Neuronal stem cell (in vitro differentiated cells): ENCODE measurements around the gene CDR2.

ENCODE experiments used
- DNase-seq: peaks from one replicate; pipeline ENCODE4 v3.0.0-alpha.2; 2013; ENCODE audit warnings: low spot score
- H2AFZ ChIP-seq: one replicate; pipeline ENCODE4 v1.6.1; 2013; ENCODE audit warnings: mild to moderate bottlenecking, low read length, inconsistent platforms
- H2AK5ac ChIP-seq: 2 replicates; pipeline ENCODE4 v1.6.1; 2013; ENCODE audit warnings: low read depth, mild to moderate bottlenecking, inconsistent platforms, low read length, moderate library complexity, mixed read lengths
- H2BK120ac ChIP-seq: 2 replicates; pipeline ENCODE4 v1.6.1; 2013; ENCODE audit warnings: low read depth, mild to moderate bottlenecking, inconsistent platforms, low read length, moderate library complexity, mixed read lengths
- H2BK12ac ChIP-seq: one replicate; pipeline ENCODE4 v1.6.1; 2013; ENCODE audit warnings: low read length, inconsistent platforms
- H2BK15ac ChIP-seq: 2 replicates; pipeline ENCODE4 v1.6.1; 2013; ENCODE audit warnings: mild to moderate bottlenecking, low read length, inconsistent platforms, mixed read lengths
- H2BK5ac ChIP-seq: one replicate; pipeline ENCODE4 v1.6.1; 2013; ENCODE audit warnings: inconsistent platforms, mild to moderate bottlenecking, low read length, moderate library complexity
- H3K14ac ChIP-seq: one replicate; pipeline ENCODE4 v1.6.1; 2013; ENCODE audit warnings: low read length, inconsistent platforms
- H3K18ac ChIP-seq: 2 replicates; pipeline ENCODE4 v1.6.1; 2013; ENCODE audit warnings: low read length, inconsistent platforms
- H3K23ac ChIP-seq: 2 replicates; pipeline ENCODE4 v1.6.1; 2013; ENCODE audit warnings: low read depth, mild to moderate bottlenecking, mixed read lengths, low read length, inconsistent platforms; ENCODE audit not compliant: poor library complexity
- H3K27ac ChIP-seq: replicated peaks from 3 replicates; pipeline ENCODE4 v1.5.1; 2013; ENCODE audit warnings: low read length, inconsistent platforms
- H3K27me3 ChIP-seq, 3 experiments: 2 replicates each; pipeline ENCODE4 v1.6.1; 2013; ENCODE audit warnings: low read length in 3 of 3, mild to moderate bottlenecking in 2 of 3, inconsistent platforms in 1 of 3, low read depth in 1 of 3, mixed read lengths in 1 of 3, moderate library complexity in 1 of 3; ENCODE audit not compliant: control insufficient read depth in 3 of 3, insufficient read depth in 3 of 3
- H3K36me3 ChIP-seq, 2 donors: replicated peaks in 1 of 2; 2 replicates each; pipeline ENCODE4 v1.6.1; 2013; ENCODE audit warnings: low read length in 2 of 2; ENCODE audit not compliant: control insufficient read depth in 2 of 2, insufficient read depth in 2 of 2
- H3K4ac ChIP-seq: 2 replicates; pipeline ENCODE4 v1.6.1; 2013; ENCODE audit warnings: inconsistent platforms, mild to moderate bottlenecking, low read length, moderate library complexity
- H3K4me1 ChIP-seq, 2 donors: 1 replicate in 1 of 2; 2 replicates in 1 of 2; pipeline ENCODE4 v1.6.1; 2013; ENCODE audit warnings: low read length in 2 of 2, low read depth in 1 of 2; ENCODE audit not compliant: control insufficient read depth in 2 of 2, insufficient read depth in 1 of 2
- H3K4me2 ChIP-seq: one replicate; pipeline ENCODE4 v1.6.1; 2013; ENCODE audit warnings: mild to moderate bottlenecking, low read length, inconsistent platforms; ENCODE audit not compliant: insufficient read depth, poor library complexity, severe bottlenecking
- H3K4me3 ChIP-seq, 2 donors: 2 replicates each; pipeline ENCODE4 v1.5.1; 2013; ENCODE audit warnings: low read length in 2 of 2, mild to moderate bottlenecking in 2 of 2, inconsistent platforms in 1 of 2, moderate library complexity in 1 of 2
- H3K79me1 ChIP-seq: one replicate; pipeline ENCODE4 v1.6.1; 2013; ENCODE audit warnings: low read depth, mild to moderate bottlenecking, inconsistent platforms, low read length, moderate library complexity
- H3K9ac ChIP-seq: one replicate; pipeline ENCODE4 v1.6.1; 2013; ENCODE audit warnings: mild to moderate bottlenecking, low read depth, low read length, inconsistent platforms; ENCODE audit not compliant: poor library complexity
- H3K9me3 ChIP-seq, 2 donors: replicated peaks in 1 of 2; 2 replicates each; pipeline versions ENCODE3 to v1.6.1; 2013; ENCODE audit warnings: low read length in 2 of 2, mild to moderate bottlenecking in 2 of 2, inconsistent platforms in 1 of 2, low read depth in 1 of 2, mixed read lengths in 1 of 2, moderate library complexity in 1 of 2; ENCODE audit not compliant: control insufficient read depth in 2 of 2, insufficient read depth in 1 of 2
- H4K8ac ChIP-seq: one replicate; pipeline ENCODE4 v1.6.1; 2013; ENCODE audit warnings: low read depth, mild to moderate bottlenecking, inconsistent platforms, low read length, moderate library complexity
- H4K91ac ChIP-seq: one replicate; pipeline ENCODE4 v1.6.1; 2013; ENCODE audit warnings: low read length, low read depth, mild to moderate bottlenecking, inconsistent platforms; ENCODE audit not compliant: poor library complexity
- WGBS, 2 donors: extraction: QIAGEN DNeasy Blood & Tissue Kit; methylation state at CpG; one replicate each; pipeline ENCODE4 v1.1.7; 2013; ENCODE audit warnings: missing lambda C conversion rate in 2 of 2, mixed read lengths in 1 of 2; ENCODE audit not compliant: insufficient read length in 2 of 2, insufficient replicate concordance in 1 of 2; ENCODE audit errors: extremely low coverage in 2 of 2; 5-methylcytosine and 5-hydroxymethylcytosine counted together

CDR2 gene

DNA sequence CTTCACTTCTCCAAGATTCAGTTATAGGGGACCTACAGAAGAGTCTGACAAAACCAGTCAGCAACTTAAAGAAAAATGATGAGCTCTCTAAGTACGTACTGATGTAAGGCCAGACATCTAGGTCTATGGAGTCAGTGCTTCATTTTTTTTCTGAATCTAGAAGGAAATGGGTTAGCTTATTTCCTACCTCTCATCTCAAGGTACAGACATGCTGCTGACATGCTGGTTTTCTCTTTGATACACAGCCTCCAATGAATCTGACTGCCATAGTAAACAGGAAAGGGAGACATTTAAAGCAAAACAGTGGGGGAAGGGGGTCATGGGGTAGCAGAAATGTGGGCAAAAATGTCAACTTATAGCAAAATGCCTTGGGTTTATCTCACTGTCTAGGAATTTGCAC lies 16.4 kb downstream of the CDR2 start:
- Histone ChIP-seq H3K18ac (no peak overlapping the region), H3K4me1 (peaks cover 4 to 7% of the 10 kb centered on the region in 2 donors), H3K4ac (no peak overlapping the region), H3K79me1 (no peaks in the 10 kb centered on the region), H2AFZ (no peak overlapping the region), H3K9ac (no peak overlapping the region), H2AK5ac (no peak overlapping the region), H3K27ac (peak overlapping the region; percentile 51), H3K36me3 (peaks cover 0 to 19% of the 10 kb centered on the region in 2 donors), H4K91ac (no peak overlapping the region), H4K8ac (no peak overlapping the region), H2BK12ac (no peak overlapping the region), H3K14ac (no peak overlapping the region), H3K9me3 (no peaks in the 10 kb centered on the region), H2BK120ac (no peak overlapping the region), H3K4me3 (no peak overlapping the region), H3K23ac (no peak overlapping the region), H3K27me3 (no peaks in the 10 kb centered on the region), H2BK15ac (no peak overlapping the region), H2BK5ac (no peak overlapping the region), H3K4me2 (no peak overlapping the region)
- no CpG with 5 or more reads among the region's 1 CpG for WGBS, 2 donors
- no peak for DNase-seq

DNA sequence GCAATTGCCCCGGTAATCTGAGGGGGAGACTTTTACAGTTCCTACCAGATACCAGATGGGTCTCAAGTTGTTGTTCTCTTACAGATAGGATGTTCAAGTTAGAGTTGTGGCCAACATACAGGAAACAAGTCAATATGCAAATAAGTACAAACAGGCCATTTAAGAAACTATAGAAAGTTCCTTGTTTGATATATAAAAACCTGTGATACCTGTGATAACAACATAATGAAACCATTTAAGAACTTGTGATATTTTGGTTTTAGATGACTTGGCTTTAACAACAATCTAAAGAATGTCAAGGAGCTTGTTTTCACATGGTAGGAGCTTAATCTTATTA lies 16.8 kb downstream of the CDR2 start:
- Histone ChIP-seq H3K14ac (no peak overlapping the region), H2BK15ac (no peak overlapping the region), H3K4me2 (no peak overlapping the region), H3K18ac (no peak overlapping the region), H3K36me3 (peaks cover 0 to 15% of the 10 kb centered on the region in 2 donors), H3K27me3 (no peaks in the 10 kb centered on the region), H3K23ac (no peak overlapping the region), H3K4ac (no peak overlapping the region), H3K9me3 (no peaks in the 10 kb centered on the region), H4K8ac (no peak overlapping the region), H2BK5ac (no peak overlapping the region), H2AK5ac (no peak overlapping the region), H2AFZ (no peak overlapping the region), H4K91ac (no peak overlapping the region), H3K4me3 (no peak overlapping the region), H3K4me1 (peaks cover 4 to 7% of the 10 kb centered on the region in 2 donors), H2BK12ac (no peak overlapping the region), H3K27ac (no peak overlapping the region), H3K79me1 (no peaks in the 10 kb centered on the region), H3K9ac (no peak overlapping the region), H2BK120ac (no peak overlapping the region)
- no CpG with 5 or more reads among the region's 1 CpG for WGBS, 2 donors
- no peak for DNase-seq

DNA sequence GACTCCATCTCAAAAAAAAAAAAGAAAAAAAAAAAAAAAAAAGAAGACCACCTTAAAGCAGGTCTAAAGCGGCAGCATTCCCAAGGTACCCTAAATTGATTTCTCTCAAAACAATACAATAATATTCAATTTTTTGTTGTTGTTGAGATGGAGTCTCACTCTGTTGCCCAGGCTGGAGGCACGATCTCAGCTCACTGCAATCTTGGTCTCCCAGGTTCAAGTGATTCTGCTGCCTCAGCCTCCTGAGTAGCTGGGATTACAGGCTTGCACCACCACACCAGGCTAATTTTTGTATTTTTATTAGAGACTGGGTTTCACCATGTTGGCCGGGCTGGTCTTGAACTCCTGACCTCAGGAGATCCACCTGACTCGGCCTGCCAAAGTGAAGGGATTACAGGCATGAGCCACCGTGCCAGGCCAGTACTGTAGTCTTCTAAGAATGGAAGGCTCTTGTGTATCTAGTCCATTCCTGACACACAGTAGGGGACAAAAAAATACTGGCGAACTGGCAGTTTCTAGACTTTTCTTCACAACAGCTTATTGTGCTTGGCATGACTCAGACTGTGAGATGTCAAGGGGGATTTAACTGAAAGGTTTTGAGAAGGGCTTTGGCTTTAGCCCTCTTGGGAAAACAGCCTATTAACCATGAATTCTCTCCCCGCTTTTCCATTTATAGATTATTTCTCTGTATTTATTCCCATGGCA lies 17.3 kb downstream of the CDR2 start:
- Histone ChIP-seq H3K4ac (no peak overlapping the region), H2BK12ac (no peak overlapping the region), H2BK15ac (no peak overlapping the region), H3K4me3 (no peak overlapping the region), H3K4me2 (no peak overlapping the region), H3K23ac (no peak overlapping the region), H3K9me3 (no peaks in the 10 kb centered on the region), H3K9ac (no peak overlapping the region), H3K27me3 (no peaks in the 10 kb centered on the region), H3K79me1 (no peaks in the 10 kb centered on the region), H2BK120ac (no peak overlapping the region), H4K91ac (no peak overlapping the region), H3K18ac (no peak overlapping the region), H3K14ac (no peak overlapping the region), H3K27ac (no peak overlapping the region), H2BK5ac (no peak overlapping the region), H3K36me3 (peaks cover 0 to 10% of the 10 kb centered on the region in 2 donors), H3K4me1 (peaks cover 4 to 7% of the 10 kb centered on the region in 2 donors), H2AK5ac (no peak overlapping the region), H4K8ac (no peak overlapping the region), H2AFZ (no peak overlapping the region)
- no CpG with 5 or more reads among the region's 7 CpGs for WGBS, 2 donors
- DNase-seq = no peak

DNA sequence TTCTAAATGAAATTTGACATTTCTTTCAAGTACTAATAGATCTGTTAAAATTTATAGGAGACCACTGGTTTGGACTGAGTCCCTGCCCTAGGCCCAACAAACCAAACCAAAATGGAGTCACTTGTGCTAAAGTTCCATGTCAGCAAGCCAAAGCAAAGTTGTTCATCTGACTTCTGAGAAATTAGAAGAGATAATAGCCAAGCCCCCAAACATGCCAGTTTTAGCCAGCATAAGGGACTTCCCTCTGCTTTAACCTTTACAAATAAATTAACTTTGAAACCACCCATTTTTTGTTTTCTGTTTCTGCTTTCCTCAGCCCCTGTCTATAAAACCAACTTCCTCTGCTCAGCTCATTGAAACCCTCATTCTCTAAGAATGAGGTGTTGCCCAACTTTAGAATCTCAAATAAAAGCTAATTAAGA lies 18.9 kb downstream of the CDR2 start:
- Histone ChIP-seq H2BK15ac (no peak overlapping the region), H2AFZ (no peak overlapping the region), H3K4ac (no peak overlapping the region), H3K9ac (no peak overlapping the region), H4K8ac (no peak overlapping the region), H2AK5ac (no peak overlapping the region), H3K27me3 (no peaks in the 10 kb centered on the region), H2BK12ac (no peak overlapping the region), H3K4me1 (peaks cover 4 to 7% of the 10 kb centered on the region in 2 donors), H2BK5ac (no peak overlapping the region), H3K36me3 (peaks cover 0 to 13% of the 10 kb centered on the region in 2 donors), H3K4me2 (no peak overlapping the region), H3K79me1 (peaks cover 1% of the 10 kb centered on the region), H3K9me3 (no peaks in the 10 kb centered on the region), H4K91ac (no peak overlapping the region), H2BK120ac (no peak overlapping the region), H3K18ac (no peak overlapping the region), H3K4me3 (no peak overlapping the region), H3K14ac (no peak overlapping the region), H3K27ac (no peak overlapping the region), H3K23ac (no peak overlapping the region)
- DNase-seq = no peak
